H4 (cell line): ENCODE results near the gene PHLDB3. TPM values are rescaled to one million over a fixed set of nuclear protein-coding genes. Genes with fewer than 3 reads are reported as not detected.
"Not testable (repeated sequence)": the region's sequence is repeated elsewhere in the genome, so short reads cannot be mapped to it uniquely, and the experiment has no call there.

Experiments
- DNase-seq: peaks from one replicate; pipeline ENCODE4 v3.0.0-alpha.2; 2015; ENCODE audit warnings: low spot score
- total RNA-seq: library from RNA; depleted of rRNA; stranded (reverse); fragments of >200 nt; shearing (Covaris generic); gene quantifications from 2 replicates; pipeline ENCODE4 v1.2.3, GENCODE V29; 2014; rRNA removed

Gene PHLDB3
- 1.3 and 2.1 TPM in 2 replicates for total RNA-seq

DNA sequence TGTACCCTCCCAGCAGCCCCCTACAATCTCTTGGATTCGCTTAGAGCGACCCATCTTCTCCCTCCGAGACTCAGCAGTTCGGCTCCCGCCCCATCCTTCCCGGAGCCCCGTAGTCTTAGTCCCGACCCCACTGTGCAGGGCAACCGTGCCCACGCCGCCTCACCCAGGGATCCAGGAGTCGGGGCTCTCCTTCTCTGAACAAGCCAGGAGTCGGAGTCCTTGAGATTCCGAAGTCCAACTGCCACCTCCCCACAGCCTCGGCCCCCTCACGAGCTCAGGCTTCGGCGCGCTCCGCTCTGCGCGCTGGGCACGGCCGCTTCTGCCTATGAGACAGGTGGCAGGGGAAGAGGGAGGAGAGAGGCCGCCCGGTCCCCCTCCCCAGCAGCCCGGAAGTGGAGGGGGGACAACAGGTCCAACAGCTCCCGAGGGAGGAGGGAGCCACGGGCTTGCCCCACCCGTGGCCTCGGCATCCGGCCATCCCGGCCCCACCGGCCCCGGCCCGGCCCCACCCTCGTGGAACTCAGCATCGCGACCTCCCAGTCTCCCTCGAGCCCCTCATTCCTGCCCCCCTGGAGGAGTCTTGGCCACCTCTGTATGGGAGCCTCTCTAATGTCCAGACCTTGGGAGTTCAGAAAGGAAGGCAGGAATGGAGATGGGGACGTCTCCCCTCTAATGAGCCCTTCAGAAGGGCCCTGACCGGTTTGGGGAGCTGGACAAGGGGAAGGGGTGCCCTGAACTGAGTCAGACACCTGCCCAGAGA is at the start of gene PHLDB3:
Gene PHLDB3, minus strand, starts transcription at position 321 of the 760 bp plus-strand sequence. CDS start 628 bp downstream, outside the sequence.
- DNase-seq = no peak

DNA sequence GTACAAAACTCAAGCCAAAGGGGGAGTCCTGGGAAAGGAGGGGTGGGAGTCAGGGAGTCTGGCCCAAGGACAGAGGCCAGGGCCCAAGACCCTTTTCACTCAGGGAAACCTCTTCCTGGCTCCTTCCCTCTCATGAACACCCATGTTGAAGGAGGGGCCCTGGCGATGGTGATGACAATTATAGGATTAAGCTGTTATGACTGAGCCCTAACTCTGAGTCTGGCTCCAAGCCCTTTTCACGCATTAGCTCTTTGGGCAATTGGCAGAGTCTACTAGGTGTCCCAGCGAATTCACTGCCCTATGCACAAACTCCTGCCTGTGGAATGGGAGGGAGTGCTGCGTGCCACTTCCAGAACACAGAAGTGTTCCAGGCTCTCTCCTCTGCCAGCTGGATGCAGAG is 49.1 kb upstream of the PHLDB3 start:
- no peak for DNase-seq

DNA sequence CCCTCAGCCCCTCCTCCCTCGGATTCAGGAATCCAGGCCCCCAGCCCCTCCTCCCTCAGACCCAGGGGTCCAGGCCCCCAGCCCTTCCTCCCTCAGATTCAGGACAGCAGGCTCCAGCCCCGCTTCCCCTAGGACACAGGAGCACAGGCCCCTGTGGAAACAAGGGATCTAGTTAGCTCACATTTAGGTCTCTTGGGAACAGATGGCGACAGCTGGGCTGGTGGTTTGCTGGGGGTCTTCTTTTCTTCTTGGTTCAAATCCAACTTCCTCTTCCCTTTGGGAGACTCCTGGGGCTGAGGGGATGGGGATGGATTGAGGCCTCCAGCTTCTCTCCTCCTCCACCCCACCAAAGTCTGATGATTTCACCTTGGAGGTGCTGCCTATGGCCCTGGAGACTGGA is 48.1 kb upstream of the PHLDB3 start:
- DNase-seq = no peak

DNA sequence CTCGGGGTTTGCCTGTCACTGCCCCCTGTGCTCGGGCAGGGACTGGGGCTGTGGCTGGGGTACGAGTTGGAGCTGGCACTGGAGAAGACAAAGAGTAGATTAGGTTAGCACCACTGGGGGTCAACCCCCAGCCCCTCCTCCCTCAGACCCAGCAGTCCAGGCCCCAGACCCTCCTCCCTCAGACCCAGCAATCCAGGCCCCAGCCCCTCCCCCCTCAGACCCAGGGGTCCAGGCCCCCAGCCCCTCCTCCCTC is 47.6 kb upstream of the PHLDB3 start:
- DNase-seq = no peak

DNA sequence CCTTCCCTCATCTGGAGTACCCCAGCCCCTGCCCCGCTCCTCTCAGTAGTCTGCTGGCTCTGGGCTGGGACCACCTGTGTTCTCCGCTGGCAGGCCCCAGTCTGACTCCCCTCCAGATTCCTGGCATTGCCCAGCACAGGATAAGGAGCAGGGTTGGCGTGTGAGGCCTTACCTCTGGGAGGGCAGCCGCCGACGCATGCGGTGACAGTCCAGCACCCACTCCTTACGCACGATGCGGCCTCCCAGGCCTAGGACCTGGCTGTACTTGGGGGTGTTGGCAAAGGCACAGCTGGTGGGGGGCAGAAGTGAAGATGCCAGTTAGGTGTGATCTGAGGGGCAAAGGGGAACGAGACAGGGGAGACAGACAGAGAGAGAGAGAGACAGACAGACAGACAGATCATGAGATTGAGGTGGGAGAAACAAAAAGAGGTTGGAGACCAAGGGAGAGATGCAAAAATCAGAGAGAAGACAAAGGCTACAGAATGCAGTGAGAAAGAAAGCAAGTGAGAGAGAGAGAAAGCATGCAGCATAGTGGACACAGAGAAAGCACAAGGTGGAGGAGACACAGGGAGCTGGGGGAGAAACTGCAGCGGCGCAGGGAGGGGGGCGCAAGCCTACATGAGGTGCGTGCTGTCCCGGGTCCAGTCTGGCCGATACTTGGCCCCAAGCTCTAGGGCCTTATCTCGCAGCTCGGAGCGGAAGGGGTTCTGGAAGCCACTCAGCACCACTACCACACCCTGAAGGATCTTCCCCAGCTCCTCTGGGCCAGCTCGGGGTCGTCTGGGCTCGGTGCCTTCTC is 47.1 kb upstream of the PHLDB3 start:
- DNase-seq = no peak

GRCh38 chr19:43548706-43549105 is 44.2 kb upstream of the PHLDB3 start:
- DNase-seq = no peak

DNA sequence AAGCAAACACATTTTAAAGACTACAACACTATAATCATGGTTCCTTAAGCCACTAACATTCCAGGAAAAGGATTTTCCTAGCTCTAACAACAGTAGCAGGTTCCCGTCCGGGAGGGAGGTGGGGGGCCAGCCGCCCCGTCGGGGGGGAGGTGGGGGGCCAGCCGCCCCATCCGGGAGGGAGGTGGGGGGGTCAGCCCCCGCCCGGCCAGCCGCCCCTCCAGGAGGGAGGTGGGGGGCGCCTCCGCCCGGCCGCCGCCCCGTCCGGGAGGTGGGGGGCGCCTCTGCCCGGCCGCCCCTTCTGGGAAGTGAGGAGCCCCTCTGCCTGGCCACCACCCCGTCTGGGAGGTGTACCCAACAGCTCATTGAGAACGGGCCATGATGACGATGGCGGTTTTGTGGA is 43.4 kb upstream of the PHLDB3 start:
- not testable (repeated sequence) for DNase-seq

DNA sequence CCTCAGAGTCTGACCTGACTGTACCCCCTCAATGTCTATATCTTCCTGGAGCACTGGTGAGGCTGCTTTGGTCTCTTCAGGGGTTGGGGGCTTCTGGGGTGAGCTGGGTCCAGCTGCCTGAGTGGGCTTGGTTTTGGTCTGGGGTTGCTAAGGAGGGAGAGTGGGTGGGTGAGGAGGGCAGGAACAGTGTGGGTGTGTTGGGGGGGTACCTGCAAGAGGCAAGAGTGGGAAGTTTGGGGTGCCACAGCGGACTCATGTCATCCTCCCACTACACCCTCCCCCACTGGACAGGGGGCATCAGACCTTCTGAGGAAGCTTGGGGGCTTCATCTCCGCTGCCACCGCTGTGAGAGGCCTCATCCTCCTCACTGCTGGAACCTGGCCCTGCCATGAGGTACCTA is 42.0 kb upstream of the PHLDB3 start:
- no peak for DNase-seq

GRCh38 chr19:43545981-43546380 is 41.4 kb upstream of the PHLDB3 start:
- DNase-seq = no peak

DNA sequence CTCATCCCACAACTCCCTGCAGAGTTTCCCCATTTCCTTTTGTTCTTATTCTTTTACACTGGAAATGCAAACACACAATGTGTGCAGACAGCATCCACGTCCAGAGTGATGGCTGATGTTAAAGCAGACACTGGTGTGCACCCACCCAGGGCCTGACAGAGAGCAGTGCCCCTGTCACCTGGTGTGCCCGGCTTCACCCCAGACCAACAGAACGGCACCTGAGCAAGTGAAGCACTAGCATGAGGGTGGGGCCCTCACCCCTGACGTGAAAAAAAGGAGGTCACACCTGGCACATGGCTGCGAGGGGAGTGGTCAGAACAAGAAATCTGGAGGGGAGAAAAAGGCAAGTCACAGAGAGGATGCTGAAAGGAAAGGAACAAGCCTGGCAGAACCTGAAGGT is 40.7 kb upstream of the PHLDB3 start:
- DNase-seq = no peak

DNA sequence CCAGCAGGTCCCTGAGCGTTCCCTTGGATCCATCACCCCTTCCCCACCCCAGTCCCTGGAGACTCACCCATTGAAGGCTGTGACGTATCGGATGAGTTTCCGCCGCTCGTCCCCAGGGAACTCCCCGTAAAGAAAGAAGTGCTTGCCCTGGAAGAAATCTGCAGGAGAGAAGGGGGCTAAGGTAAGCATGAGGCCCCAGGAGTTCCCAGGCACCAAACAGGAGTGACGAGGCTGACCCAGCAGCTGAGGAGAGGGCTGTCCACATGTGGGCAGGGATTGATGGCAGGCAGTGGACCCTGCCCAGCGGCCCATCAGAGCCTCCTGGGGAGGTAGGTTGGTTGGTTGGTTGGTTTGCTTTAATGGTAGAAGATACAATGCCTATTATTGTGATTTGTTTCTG is 39.5 kb upstream of the PHLDB3 start:
- no peak for DNase-seq

DNA sequence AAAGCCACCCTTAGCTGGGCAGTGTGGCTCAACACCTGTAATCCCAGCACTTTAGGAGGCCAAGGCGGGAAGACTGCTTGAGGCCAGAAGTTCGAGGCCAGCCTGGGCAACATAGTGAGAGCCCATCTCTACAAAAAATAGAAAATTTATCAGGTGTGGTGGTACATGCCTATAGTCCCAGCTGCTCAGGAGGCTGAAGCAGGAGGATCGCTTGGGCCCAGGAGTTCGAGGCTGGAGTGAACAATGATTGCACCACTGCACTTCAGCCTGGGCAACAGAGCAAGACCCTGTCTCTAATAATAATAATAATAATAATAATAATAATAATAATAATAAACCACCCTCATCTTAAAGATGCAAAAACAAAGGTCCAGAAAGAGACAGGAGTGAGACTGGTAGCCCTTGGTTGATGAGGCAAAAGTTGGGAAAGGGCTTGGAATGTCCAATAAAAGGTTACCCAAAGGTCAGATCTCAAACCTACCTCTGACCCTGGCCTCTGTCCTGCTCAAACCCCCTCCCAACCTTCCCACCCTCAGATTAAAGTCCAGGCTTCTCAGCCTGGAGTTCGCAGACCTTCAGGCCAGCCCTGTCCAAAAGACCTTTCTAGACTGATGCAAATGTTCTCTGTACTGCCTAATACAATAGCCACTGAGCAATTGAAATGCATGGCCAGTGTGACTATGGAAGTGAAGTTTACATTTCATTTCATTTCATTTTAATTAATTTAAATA is 37.5 kb upstream of the PHLDB3 start:
- DNase-seq = no peak

DNA sequence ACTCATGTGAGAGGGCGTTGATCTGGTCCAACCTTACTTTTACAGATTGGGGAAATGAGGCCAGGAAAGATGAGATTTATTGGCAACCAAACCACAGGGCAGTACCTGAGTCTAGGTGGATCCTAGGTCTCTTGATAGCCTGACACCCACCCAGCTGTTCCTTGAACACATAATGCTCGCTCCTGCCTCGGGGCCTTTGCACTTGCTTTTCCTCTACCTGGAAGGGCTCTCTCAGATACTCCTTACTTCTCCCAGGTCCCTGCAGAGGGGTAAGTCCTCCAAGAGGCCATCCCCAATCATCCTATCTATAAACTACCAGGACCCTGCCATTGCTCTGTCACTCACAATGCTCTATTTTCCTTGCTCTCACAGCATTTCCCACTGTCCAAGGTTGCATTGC is 35.8 kb upstream of the PHLDB3 start:
- DNase-seq = no peak

DNA sequence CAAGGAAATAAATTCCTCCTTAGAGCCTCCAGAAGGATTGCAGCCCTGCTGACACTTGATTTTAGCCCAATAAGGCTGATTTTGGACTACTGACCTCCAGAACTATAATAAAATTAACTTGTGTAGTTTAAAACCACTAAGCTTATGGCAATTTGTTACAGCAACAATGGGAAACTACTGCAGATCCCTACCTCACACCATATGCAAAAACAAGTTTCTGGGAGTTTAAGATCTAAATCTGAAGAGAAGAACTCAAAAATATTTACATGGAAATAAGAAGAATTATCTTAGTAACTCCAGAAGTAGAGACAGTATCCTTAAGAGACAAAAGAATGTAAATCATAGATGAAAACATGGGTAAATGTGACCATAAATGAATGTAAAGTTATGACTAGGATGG is 34.4 kb upstream of the PHLDB3 start:
- DNase-seq = no peak

DNA sequence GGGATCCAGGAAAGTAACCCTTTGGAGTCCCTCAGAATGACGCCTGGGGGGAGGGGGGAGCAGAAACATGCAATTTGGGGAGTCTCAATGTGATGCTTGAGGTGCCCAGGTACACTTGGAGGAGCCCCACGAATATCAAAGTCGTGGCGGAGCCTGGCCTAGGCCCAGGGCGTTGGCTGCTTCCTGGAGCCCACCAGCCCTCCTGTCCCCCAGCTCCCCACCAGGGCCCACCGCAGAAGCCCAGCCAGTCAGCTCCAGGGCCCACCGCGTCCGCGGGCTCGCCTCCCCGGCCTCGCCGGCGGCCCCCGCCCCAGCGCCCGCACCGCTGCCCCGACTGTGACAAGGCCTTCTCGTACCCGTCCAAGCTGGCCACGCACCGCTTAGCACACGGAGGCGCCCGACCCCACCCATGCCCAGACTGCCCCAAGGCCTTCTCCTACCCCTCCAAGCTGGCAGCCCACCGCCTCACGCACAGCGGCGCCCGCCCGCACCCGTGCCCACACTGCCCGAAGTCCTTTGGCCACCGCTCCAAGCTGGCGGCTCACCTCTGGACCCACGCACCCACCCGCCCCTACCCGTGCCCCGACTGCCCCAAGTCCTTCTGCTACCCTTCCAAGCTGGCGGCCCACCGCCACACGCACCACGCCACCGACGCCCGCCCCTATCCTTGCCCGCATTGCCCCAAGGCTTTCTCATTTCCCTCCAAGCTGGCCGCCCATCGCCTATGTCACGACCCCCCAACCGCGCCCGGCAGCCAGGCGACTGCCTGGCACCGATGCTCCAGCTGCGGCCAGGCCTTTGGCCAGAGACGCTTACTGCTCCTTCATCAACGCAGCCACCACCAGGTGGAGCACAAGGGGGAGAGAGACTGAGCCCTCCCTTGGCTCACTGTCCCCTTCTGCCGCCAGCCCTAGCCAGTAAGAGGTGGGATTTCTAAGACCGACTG is 30.5 kb upstream of the PHLDB3 start:
- DNase-seq = peak; percentile 33

- no peak for DNase-seq
Measured at GRCh38 chr19:43534305-43534815, 29.8 kb upstream of the PHLDB3 start.

GRCh38 chr19:43533546-43534304 is 29.2 kb upstream of the PHLDB3 start:
- peak; percentile 93 for DNase-seq

GRCh38 chr19:43532962-43533545 is 28.5 kb upstream of the PHLDB3 start, which contains the start of gene ZNF575:
ZNF575 (plus strand) TSS chr19:43533188; CDS start chr19:43534423, 1,235 bp downstream.
- peak; percentile 97 for DNase-seq

DNA sequence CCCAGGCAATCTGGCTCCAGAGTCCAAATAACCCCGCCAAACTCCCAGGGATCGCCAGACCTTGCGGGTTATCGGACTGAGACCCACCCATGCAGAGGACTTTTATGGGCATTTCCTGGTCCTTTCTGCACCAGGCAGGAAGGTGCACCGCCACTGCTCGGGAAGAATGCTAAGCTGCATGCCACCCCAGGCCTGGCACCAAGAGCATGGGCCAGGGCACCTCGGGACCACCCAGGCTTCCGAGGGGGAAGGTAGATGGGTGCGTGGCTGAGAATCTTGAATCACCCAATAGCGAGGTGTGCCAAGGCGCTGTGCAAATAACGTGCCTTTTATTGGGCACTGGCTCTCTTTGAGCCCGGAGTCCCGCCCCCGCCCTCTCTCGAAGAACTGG is 28.0 kb upstream of the PHLDB3 start:
- DNase-seq = peak; percentile 36
